Stimulated activated CD4-positive, alpha-beta T cell treated with anti-CD3 and anti-CD28 coated beads, Interleukin-2, amount 100 ng/mL, for 48 hours (primary cell): ENCODE results near the gene MCC.
A peak's percentile ranks its signal among the peaks of the same experiment; 100 is the strongest.

Experiments used
- DNase-seq, 2 donors: peaks; one replicate each; pipeline ENCODE4 v3.0.0-alpha.2; 2020

The MCC gene

GRCh38 chr5:113487781-113488644 lies at the start of gene MCC:
Gene MCC (minus strand): TSS chr5:113488453.
- peak in 1 of 2 donors; percentile 24 for DNase-seq

- DNase-seq = no peak
These were observed 43.4 kb upstream of the MCC start for GRCh38 chr5:113531481-113532159.

- DNase-seq = no peak
These were observed 39.5 kb upstream of the MCC start for GRCh38 chr5:113527746-113528145.

GRCh38 chr5:113526421-113526820 lies 38.2 kb upstream of the MCC start:
- no peak for DNase-seq

- no peak for DNase-seq
These were observed 36.7 kb upstream of the MCC start for GRCh38 chr5:113524927-113525326.

GRCh38 chr5:113523168-113523567 lies 34.9 kb upstream of the MCC start:
- no peak for DNase-seq

- no peak for DNase-seq
These were observed 32.6 kb upstream of the MCC start for GRCh38 chr5:113520899-113521298.

GRCh38 chr5:113520429-113520828 lies 32.2 kb upstream of the MCC start:
- peak; percentile 12 to 16 for DNase-seq

- DNase-seq = no peak
These were observed 31.2 kb upstream of the MCC start for GRCh38 chr5:113519412-113519811.

- no peak for DNase-seq
These were observed 30.6 kb upstream of the MCC start for GRCh38 chr5:113518884-113519283.

GRCh38 chr5:113514289-113514635 lies 26.0 kb upstream of the MCC start:
- DNase-seq = no peak

- peak; percentile 86 for DNase-seq
These were observed 25.4 kb upstream of the MCC start, which contains the start of gene YTHDC2 for GRCh38 chr5:113513384-113514288. Gene YTHDC2 (plus strand): TSS chr5:113513694. CDS start chr5:113513896, 202 bp downstream.

- no peak for DNase-seq
These were observed 24.1 kb upstream of the MCC start for GRCh38 chr5:113512341-113512740.

GRCh38 chr5:113510836-113511451 lies 22.7 kb upstream of the MCC start:
- DNase-seq = no peak

GRCh38 chr5:113508756-113509155 lies 20.5 kb upstream of the MCC start:
- no peak for DNase-seq

- DNase-seq = no peak
These were observed 19.3 kb upstream of the MCC start for GRCh38 chr5:113507601-113508000.

GRCh38 chr5:113505181-113505580 lies 16.9 kb upstream of the MCC start:
- no peak for DNase-seq

GRCh38 chr5:113503146-113503545 lies 14.9 kb upstream of the MCC start:
- no peak for DNase-seq

- no peak for DNase-seq
These were observed 13.8 kb upstream of the MCC start for GRCh38 chr5:113502073-113502472.

GRCh38 chr5:113495422-113495841 lies 7.2 kb upstream of the MCC start:
- no peak for DNase-seq

- DNase-seq = no peak
These were observed 5.2 kb upstream of the MCC start for GRCh38 chr5:113493446-113493845.

GRCh38 chr5:113491022-113491421 lies 2.8 kb upstream of the MCC start:
- DNase-seq = no peak

GRCh38 chr5:113490317-113490716 lies 2.1 kb upstream of the MCC start:
- DNase-seq = no peak
